GM23338 (cell line): ENCODE measurements around the gene PSMD13. TPM values are rescaled to one million over a fixed set of nuclear protein-coding genes. Genes with fewer than 3 reads are reported as not detected.
"Not testable (repeated sequence)": the region's sequence is repeated elsewhere in the genome, so short reads cannot be mapped to it uniquely, and the experiment has no call there.

Source experiments
- ATAC-seq: fragments of 200-7000 bp; cut with Tn5 transposase; 3 replicates; pipeline ENCODE4 v1.9.1; 2020
- DNase-seq: peaks from one replicate; pipeline ENCODE4 v3.0.0-alpha.2; 2015; ENCODE audit warnings: low spot score
- H2AFZ ChIP-seq: fragments of 200-600 bp; sonication (generic); 2 replicates; pipeline ENCODE4 v1.8.0; 2016; ENCODE audit warnings: antibody characterized with exemption, mild to moderate bottlenecking, moderate library complexity
- H3F3A ChIP-seq: fragments of 200-600 bp; sonication (generic); replicated peaks from 2 replicates; pipeline ENCODE4 v1.8.0; 2017; ENCODE audit warnings: antibody characterized with exemption, mixed run types, low read depth
- H3K27ac ChIP-seq: fragments of 200-600 bp; sonication (generic); 2 replicates; pipeline ENCODE4 v1.6.1; 2016; ENCODE audit warnings: low read depth
- H3K27me3 ChIP-seq: fragments of 200-600 bp; sonication (generic); 2 replicates; pipeline ENCODE4 v1.8.0; 2016; ENCODE audit warnings: mild to moderate bottlenecking, mixed run types, moderate library complexity; ENCODE audit not compliant: insufficient read depth
- H3K36me3 ChIP-seq: fragments of 200-600 bp; sonication (generic); 2 replicates; pipeline ENCODE4 v1.8.0; 2016; ENCODE audit warnings: mild to moderate bottlenecking; ENCODE audit not compliant: insufficient read depth
- H3K4me1 ChIP-seq: fragments of 200-600 bp; sonication (generic); 2 replicates; pipeline ENCODE4 v1.8.0; 2016; ENCODE audit warnings: mild to moderate bottlenecking, moderate library complexity; ENCODE audit not compliant: insufficient read depth
- H3K4me2 ChIP-seq: fragments of 200-600 bp; sonication (generic); 2 replicates; pipeline ENCODE4 v1.7.1; 2017; ENCODE audit warnings: mixed run types
- H3K4me3 ChIP-seq: fragments of 200-600 bp; sonication (generic); 2 replicates; pipeline ENCODE4 v1.6.1; 2016; ENCODE audit warnings: mixed run types
- H3K79me2 ChIP-seq: fragments of 200-600 bp; sonication (generic); replicated peaks from 2 replicates; pipeline ENCODE4 v1.8.0; 2017; ENCODE audit warnings: mild to moderate bottlenecking; ENCODE audit not compliant: insufficient read depth
- H3K9me2 ChIP-seq: fragments of 200-600 bp; sonication (generic); 2 replicates; pipeline ENCODE4 v1.8.0; 2017; ENCODE audit not compliant: insufficient read depth
- H4K20me1 ChIP-seq: fragments of 200-600 bp; sonication (generic); replicated peaks from 2 replicates; pipeline ENCODE4 v1.8.0; 2017; ENCODE audit warnings: mild to moderate bottlenecking; ENCODE audit not compliant: insufficient read depth
- H3K27ac Mint-ChIP-seq: 2 replicates; pipeline ENCODE4 v1.8.0; 2020; ENCODE audit warnings: inconsistent platforms, mild to moderate bottlenecking, moderate library complexity, mixed read lengths
- H3K27me3 Mint-ChIP-seq: 3 replicates; pipeline ENCODE4 v1.8.0; 2022; ENCODE audit warnings: low read depth, mild to moderate bottlenecking, moderate library complexity, mixed read lengths, inconsistent platforms; ENCODE audit not compliant: insufficient read depth, poor library complexity
- H3K36me3 Mint-ChIP-seq: 3 replicates; pipeline ENCODE4 v1.8.0; 2021; ENCODE audit warnings: low read depth, mild to moderate bottlenecking, inconsistent platforms, moderate library complexity, mixed read lengths
- H3K4me1 Mint-ChIP-seq: 3 replicates; pipeline ENCODE4 v1.8.0; 2020; ENCODE audit warnings: mild to moderate bottlenecking, inconsistent platforms, mixed read lengths
- H3K4me3 Mint-ChIP-seq: 3 replicates; pipeline ENCODE4 v1.8.0; 2021; ENCODE audit warnings: moderate library complexity, mild to moderate bottlenecking, inconsistent platforms, mixed read lengths
- H3K9me3 Mint-ChIP-seq: 3 replicates; pipeline ENCODE4 v1.8.0; 2020; ENCODE audit warnings: moderate library complexity, mild to moderate bottlenecking, inconsistent platforms, mixed read lengths
- CREB1 ChIP-seq: fragments of 250-450 bp; sonication (Bioruptor Pico); IDR thresholded peaks from 2 replicates; pipeline ENCODE4 v1.5.0; 2020; ENCODE audit warnings: low read depth, mild to moderate bottlenecking, moderate library complexity
- CTCF ChIP-seq, 2 experiments: fragments of 200-600 bp in 1 of 2; sonication (generic) in 1 of 2; conservative IDR thresholded peaks; 2 replicates each; pipeline versions ENCODE4 v1.5.1 to v1.6.1; 2016 to 2017; ENCODE audit warnings: antibody characterized with exemption in 2 of 2, low read depth in 2 of 2, mild to moderate bottlenecking in 2 of 2, moderate library complexity in 1 of 2
- EZH2phosphoT487 ChIP-seq: fragments of 200-600 bp; sonication (generic); IDR thresholded peaks from one replicate; pipeline ENCODE4 v1.8.1; 2018; ENCODE audit warnings: antibody characterized with exemption; ENCODE audit not compliant: unreplicated experiment
- JUNB ChIP-seq: IDR thresholded peaks from one replicate; pipeline ENCODE4 v1.6.1; 2016; ENCODE audit warnings: antibody characterized with exemption; ENCODE audit not compliant: unreplicated experiment
- NANOG ChIP-seq: IDR thresholded peaks from 2 replicates; pipeline ENCODE4 v1.6.1; 2016; ENCODE audit warnings: antibody characterized with exemption, borderline replicate concordance
- POLR2AphosphoS5 ChIP-seq: IDR thresholded peaks from 2 replicates; pipeline ENCODE4 v1.6.1; 2016; ENCODE audit warnings: antibody characterized with exemption, low read depth
- REST ChIP-seq: IDR thresholded peaks from one replicate; pipeline ENCODE4 v1.6.1; 2018; ENCODE audit warnings: antibody characterized with exemption; ENCODE audit not compliant: unreplicated experiment
- STAT1 ChIP-seq: IDR thresholded peaks from one replicate; pipeline ENCODE4 v1.6.1; 2016; ENCODE audit warnings: antibody characterized with exemption; ENCODE audit not compliant: unreplicated experiment
- ZNF114 ChIP-seq: fragments of 250-450 bp; sonication (Bioruptor Pico); IDR thresholded peaks from 2 replicates; pipeline ENCODE4 v1.5.0; 2020; ENCODE audit warnings: mild to moderate bottlenecking, moderate library complexity
- ZNF462 ChIP-seq: fragments of 250-450 bp; sonication (Bioruptor Pico); IDR thresholded peaks from 2 replicates; pipeline ENCODE4 v1.5.0; 2020; ENCODE audit warnings: mild to moderate bottlenecking, moderate library complexity
- polyA plus RNA-seq: library from polyadenylated mRNA; unstranded; fragments of >200 nt; fragmentation: Nextera tagmentation; extraction: Ambion mirVana; gene quantifications from 2 replicates; pipeline ENCODE4 v1.2.1, GENCODE V29; 2016
- total RNA-seq: library from RNA; depleted of rRNA; stranded (reverse); fragments of >200 nt; shearing (Covaris generic); gene quantifications from 2 replicates; pipeline ENCODE4 v1.2.3, GENCODE V29; 2014

Gene PSMD13
- total and polyA plus RNA-seq, 2 experiments from 2014 or later: 111 to 114 TPM

GRCh38 chr11:193481-193880 lies 43.3 kb upstream of the PSMD13 start:
- H3K4me3 ChIP-seq, H3K36me3 Mint-ChIP-seq, H3K9me2 ChIP-seq, H2AFZ ChIP-seq, H3K27ac Mint-ChIP-seq, H3K27ac ChIP-seq, H3K4me2 ChIP-seq, H3K36me3 ChIP-seq, H4K20me1 ChIP-seq, DNase-seq, H3K4me1 ChIP-seq, ATAC-seq, H3K79me2 ChIP-seq, H3K4me3 Mint-ChIP-seq, H3K27me3 ChIP-seq, H3K4me1 Mint-ChIP-seq, H3K27me3 Mint-ChIP-seq, H3F3A ChIP-seq: not testable (repeated sequence)
- H3K9me3 Mint-ChIP-seq: peaks cover 17% of the 10 kb centered on the region

- H2AFZ ChIP-seq: no peak overlapping the region
- no peaks in the 10 kb centered on the region for H3K9me2 ChIP-seq
- no peak for DNase-seq
- no peaks in the 10 kb centered on the region for H3K79me2 ChIP-seq
- Mint-ChIP-seq H3K27me3 (peaks cover 7% of the 10 kb centered on the region), H3K27ac (no peak overlapping the region), H3K4me1 (no peaks in the 10 kb centered on the region), H3K36me3 (no peaks in the 10 kb centered on the region; the same call in 2 of the 3 replicates), H3K9me3 (peaks cover 5% of the 10 kb centered on the region), H3K4me3 (no peak overlapping the region)
- no peaks in the 10 kb centered on the region for H3K27me3 ChIP-seq
- H3K36me3 ChIP-seq: no peaks in the 10 kb centered on the region
- H4K20me1 ChIP-seq: no peaks in the 10 kb centered on the region
- no peak overlapping the region for H3K27ac ChIP-seq
- no peak for ATAC-seq
- H3F3A ChIP-seq: no peaks in the 10 kb centered on the region
- H3K4me1 ChIP-seq: no peaks in the 10 kb centered on the region
- no peak overlapping the region for H3K4me2 ChIP-seq
- H3K4me3 ChIP-seq: no peak overlapping the region
- TF ChIP-seq ZNF462 (CRISPR knock-in tag) (no peak), ZNF114 (no peak), STAT1 (no peak), NANOG (no peak), CTCF (conservative IDR thresholded peaks at IDR 0.05; ENCODE audit: low read depth in 2 of 2) (no peak), POLR2AphosphoS5 (no peak), JUNB (no peak), EZH2phosphoT487 (no peak), CREB1 (no peak), REST (no peak)
These were observed 39.7 kb upstream of the PSMD13 start for GRCh38 chr11:196786-197731.
